HepG2 (cell line): ENCODE results near the gene ADGRB2. TPM values are rescaled to one million over a fixed set of nuclear protein-coding genes. Genes with fewer than 3 reads are reported as not detected.

Source experiments
- ATAC-seq: fragments of 200-7000 bp; cut with Tn5 transposase; 3 replicates; pipeline ENCODE4 v1.9.1; 2020; ENCODE audit warnings: mild to moderate bottlenecking, moderate library complexity
- BruUV-seq: library from RNA; stranded (reverse); fragments of 400-500 nt; replicated peaks from 2 replicates; lab custom pipeline; 2021; lab: Mats Ljungman, UMichigan
- CTCF ChIA-PET: fragments of 300-600 bp; formaldehyde crosslinking; extraction: SDS; loops from one replicate; lab custom pipeline; 2021; ENCODE audit warnings: low total read pairs, inconsistent platforms, low intra/inter-chr PET ratio; lab: Yijun Ruan, JAX
- POLR2A ChIA-PET: fragments of 350-600 bp; sonication (Branson Sonifier 250); formaldehyde crosslinking; loops from one replicate; lab custom pipeline; 2020; ENCODE audit warnings: antibody characterized with exemption, inconsistent platforms; lab: Yijun Ruan, JAX
- DNase-seq: peaks from one replicate; pipeline ENCODE4 v3.0.0-alpha.2; 2015; ENCODE audit warnings: low spot score
- FAIRE-seq: peaks from 3 replicates; lab custom pipeline; 2011; peaks lifted over from hg19 to GRCh38; lab: Jason Lieb, UNC
- H2AFZ ChIP-seq: one replicate; pipeline ENCODE4 v1.6.1; 2011; ENCODE audit warnings: low read length, inconsistent platforms
- H3K27ac ChIP-seq: fragments of 300-600 bp; 3 replicates; pipeline ENCODE4 v1.8.0; 2011; ENCODE audit warnings: mixed run types, mild to moderate bottlenecking, mixed read lengths, low read length, inconsistent platforms; ENCODE audit not compliant: insufficient read depth; ENCODE audit errors: extremely low read length
- H3K27me3 ChIP-seq, 2 experiments: fragments of 200-600 bp in 1 of 2; 2 replicates in 1 of 2; 3 replicates in 1 of 2; pipeline versions ENCODE4 v1.6.0 to v1.8.0; 2011; ENCODE audit warnings: low read length in 2 of 2, mild to moderate bottlenecking in 2 of 2, moderate library complexity in 2 of 2, inconsistent platforms in 1 of 2; ENCODE audit not compliant: insufficient read depth in 2 of 2, control insufficient read depth in 1 of 2
- H3K36me3 ChIP-seq, 2 experiments: fragments of 200-600 bp in 1 of 2; replicated peaks in 1 of 2; 2 replicates in 1 of 2; 3 replicates in 1 of 2; pipeline versions ENCODE4 v1.5.1 to v1.8.0; 2011; ENCODE audit warnings: low read length in 2 of 2, inconsistent platforms in 1 of 2; ENCODE audit not compliant: insufficient read depth in 2 of 2, control insufficient read depth in 1 of 2
- H3K4me1 ChIP-seq: 2 replicates; pipeline ENCODE4 v1.5.1; 2012; ENCODE audit warnings: low read length, inconsistent platforms; ENCODE audit not compliant: insufficient read depth
- H3K4me2 ChIP-seq: 2 replicates; pipeline ENCODE4 v1.6.0; 2011; ENCODE audit warnings: low read depth, low read length, inconsistent platforms
- H3K4me3 ChIP-seq, 3 experiments: fragments of 200-600 bp in 1 of 3; sonication (generic), shearing (Covaris generic) in 1 of 3; replicated peaks in 1 of 3; 2 replicates each; pipeline ENCODE4 v1.5.1; 2011 to 2016; ENCODE audit warnings: low read length in 3 of 3, inconsistent platforms in 2 of 3, low read depth in 2 of 3, mild to moderate bottlenecking in 2 of 3, control low read depth in 1 of 3, mixed read lengths in 1 of 3; ENCODE audit not compliant: insufficient read depth in 1 of 3
- H3K79me2 ChIP-seq: one replicate; pipeline ENCODE4 v1.6.1; 2011; ENCODE audit warnings: low read length, inconsistent platforms; ENCODE audit not compliant: insufficient read depth
- H3K9ac ChIP-seq: 2 replicates; pipeline ENCODE4 v1.6.0; 2011; ENCODE audit warnings: mild to moderate bottlenecking, low read depth, low read length, inconsistent platforms; ENCODE audit not compliant: insufficient read depth
- H3K9me3 ChIP-seq: 2 replicates; pipeline ENCODE4 v1.5.1; 2012; ENCODE audit warnings: mild to moderate bottlenecking, low read length
- H4K20me1 ChIP-seq: 2 replicates; pipeline ENCODE4 v1.6.0; 2011; ENCODE audit warnings: inconsistent platforms, mild to moderate bottlenecking, low read length, moderate library complexity; ENCODE audit not compliant: insufficient read depth
- MLLT10 ChIP-seq: sonication (generic); formaldehyde crosslinking; IDR thresholded peaks from 2 replicates; pipeline ENCODE4 v1.4.0; 2020; ENCODE audit warnings: missing genetic modification reagents
- SMARCC2 ChIP-seq: fragments of 450-650 bp; IDR thresholded peaks from 2 replicates; pipeline ENCODE4 v1.6.1; 2017; ENCODE audit warnings: antibody characterized with exemption, mild to moderate bottlenecking
- ZNF225 ChIP-seq: sonication (generic); formaldehyde crosslinking; IDR thresholded peaks from 2 replicates; pipeline ENCODE4 v1.4.0; 2020; ENCODE audit warnings: mild to moderate bottlenecking, missing genetic modification reagents
- ZNF331 ChIP-seq: sonication (generic); formaldehyde crosslinking; IDR thresholded peaks from 2 replicates; pipeline ENCODE4 v1.4.0; 2020; ENCODE audit warnings: missing genetic modification reagents
- ZNF430 ChIP-seq: sonication (generic); formaldehyde crosslinking; IDR thresholded peaks from 2 replicates; pipeline ENCODE4 v1.9.0; 2021; ENCODE audit warnings: mild to moderate bottlenecking, missing genetic modification reagents
- ZNF530 ChIP-seq: sonication (generic); formaldehyde crosslinking; IDR thresholded peaks from 2 replicates; pipeline ENCODE4 v1.5.0; 2020; ENCODE audit warnings: low read depth, mild to moderate bottlenecking, missing genetic modification reagents
- ZNF557 ChIP-seq: sonication (generic); formaldehyde crosslinking; IDR thresholded peaks from 2 replicates; pipeline ENCODE4 v1.4.0; 2020; ENCODE audit warnings: missing genetic modification reagents
- ZNF672 ChIP-seq: sonication (generic); formaldehyde crosslinking; IDR thresholded peaks from 2 replicates; pipeline ENCODE4 v1.8.1; 2022; ENCODE audit warnings: missing genetic modification reagents
- ZNF678 ChIP-seq: sonication (generic); formaldehyde crosslinking; IDR thresholded peaks from 2 replicates; pipeline ENCODE4 v1.4.0; 2020; ENCODE audit warnings: mild to moderate bottlenecking, missing genetic modification reagents
- ZNF781 ChIP-seq: sonication (generic); formaldehyde crosslinking; IDR thresholded peaks from 2 replicates; pipeline ENCODE4 v1.5.1; 2020; ENCODE audit warnings: borderline replicate concordance, mild to moderate bottlenecking, missing genetic modification reagents; ENCODE audit errors: not compliant biosample characterization
- ZNF816 ChIP-seq: sonication (generic); formaldehyde crosslinking; IDR thresholded peaks from 2 replicates; pipeline ENCODE4 v1.8.0; 2022; ENCODE audit warnings: missing genetic modification reagents, mild to moderate bottlenecking, borderline replicate concordance
- ZNF850 ChIP-seq: sonication (generic); formaldehyde crosslinking; conservative IDR thresholded peaks from 2 replicates; pipeline ENCODE4 v1.9.0; 2021; ENCODE audit warnings: mild to moderate bottlenecking, missing genetic modification reagents
- WGBS: methylation state at CpG from one replicate; pipeline ENCODE4 v1.1.6; 2017; ENCODE audit warnings: low lambda C conversion rate; 5-methylcytosine and 5-hydroxymethylcytosine counted together
- in situ Hi-C: cut with HindIII; loops from 2 replicates; pipeline ENCODE4 v1.10.0; 2017; ENCODE audit warnings: low pct_unique_long_range_greater_than_20kb; ENCODE audit not compliant: extremely low pct_ligation_motif_present
- intact Hi-C: fragments of 100-400 bp; cut with micrococcal nuclease; formaldehyde crosslinking; loops from one replicate; pipeline ENCODE4 v1.10.0; 2022; ENCODE audit not compliant: unreplicated experiment
- polyA plus RNA-seq, 8 experiments: library from polyadenylated mRNA; depleted of rRNA in 3 of 8; stranded (reverse) in 7 of 8; unstranded in 1 of 8; fragments of >200 nt; fragmentation: Illumina TruSeq in 4 of 8; extraction: Trizol in 4 of 8; gene quantifications; 2 replicates each; pipeline versions ENCODE4 v1.2.1 to v1.2.3, GENCODE V29; 2011 to 2016; ENCODE audit warnings: low read depth in 4 of 8, missing spikeins in 1 of 8, mixed read lengths in 1 of 8; ENCODE audit not compliant: insufficient read depth in 1 of 8
- total RNA-seq, 5 experiments: library from RNA; depleted of rRNA; stranded (reverse); fragments of >200 nt; fragmentation: Illumina TruSeq; extraction: Trizol; gene quantifications; 2 replicates each; pipeline ENCODE4 v1.2.3, GENCODE V29; 2016; ENCODE audit warnings: low read depth in 1 of 5
- TF ChIP-seq, protein P1 (sequence below): sonication (generic); formaldehyde crosslinking; IDR thresholded peaks from 2 replicates; pipeline ENCODE4 v1.4.0; 2020; ENCODE audit warnings: missing genetic modification reagents; ENCODE audit errors: not compliant biosample characterization
- TF ChIP-seq, protein P2 (sequence below): sonication (generic); formaldehyde crosslinking; IDR thresholded peaks from 2 replicates; pipeline ENCODE4 v1.8.0; 2022; ENCODE audit warnings: mild to moderate bottlenecking, missing genetic modification reagents, borderline replicate concordance

Gene ADGRB2
- total and polyA plus RNA-seq, 2 of the 13 experiments (the other 11 are each of a cell fraction or from before 2014, with no cell fraction given): 0.03 to 0.09 TPM

DNA sequence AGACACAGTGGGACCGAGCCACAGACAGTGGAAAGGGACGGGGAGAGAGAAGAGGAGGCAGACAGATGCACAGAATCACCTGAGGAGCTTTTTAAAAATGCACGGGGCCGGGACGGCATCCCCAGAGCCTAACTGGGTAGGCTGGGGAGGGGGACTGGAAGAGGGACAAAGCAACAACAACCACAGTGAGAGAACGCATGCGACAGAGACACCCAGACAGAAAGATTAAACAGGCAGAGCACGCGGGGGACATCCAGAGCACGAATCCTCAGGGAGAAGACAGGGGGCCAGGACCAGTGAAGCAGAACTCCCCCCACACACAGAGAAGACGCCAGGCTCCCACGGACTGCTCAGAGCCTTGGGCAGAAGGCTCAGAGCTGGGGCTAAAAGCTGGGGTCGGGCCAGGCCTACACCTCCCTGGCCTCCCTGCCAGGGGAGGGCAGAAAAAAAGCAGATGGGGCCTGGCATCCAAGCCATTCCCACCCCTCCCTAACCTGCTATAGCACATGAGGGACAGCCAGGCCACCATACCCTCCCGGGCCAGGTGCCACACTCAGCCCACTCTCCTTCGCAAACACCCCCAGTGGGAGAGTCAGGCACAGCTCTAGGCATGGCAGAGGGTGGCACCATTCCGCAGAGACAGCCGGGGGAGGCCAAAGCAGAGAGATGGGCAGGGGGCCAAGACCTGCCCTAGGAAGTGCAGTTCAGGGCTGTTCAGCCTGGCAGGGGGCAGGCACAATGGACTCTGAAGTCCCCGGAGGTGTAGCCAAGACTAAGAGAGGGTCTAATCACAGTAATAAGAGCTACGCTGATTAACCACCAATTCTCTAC, 30.5 kb downstream of the ADGRB2 start:
- H2AFZ ChIP-seq: no peak overlapping the region
- ChIA-PET POLR2A (no interaction called here), CTCF (no interaction called here)
- TF ChIP-seq ZNF816 (no peak), ZNF850 (no peak), ZNF678 (no peak), ZNF331 (CRISPR knock-in tag) (no peak), MLLT10 (CRISPR knock-in tag) (no peak), SMARCC2 (no peak), ZNF781 (CRISPR knock-in tag) (no peak), ZNF225 (CRISPR knock-in tag) (no peak), ZNF430 (CRISPR knock-in tag) (no peak), ZNF672 (CRISPR knock-in tag) (no peak), ZNF530 (CRISPR knock-in tag) (no peak), ZNF557 (CRISPR knock-in tag) (no peak)
- TF ChIP-seq, protein P1, sequence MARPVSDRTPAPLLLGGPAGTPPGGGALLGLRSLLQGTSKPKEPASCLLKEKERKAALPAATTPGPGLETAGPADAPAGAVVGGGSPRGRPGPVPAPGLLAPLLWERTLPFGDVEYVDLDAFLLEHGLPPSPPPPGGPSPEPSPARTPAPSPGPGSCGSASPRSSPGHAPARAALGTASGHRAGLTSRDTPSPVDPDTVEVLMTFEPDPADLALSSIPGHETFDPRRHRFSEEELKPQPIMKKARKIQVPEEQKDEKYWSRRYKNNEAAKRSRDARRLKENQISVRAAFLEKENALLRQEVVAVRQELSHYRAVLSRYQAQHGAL: no peak
- TF ChIP-seq, protein P2, sequence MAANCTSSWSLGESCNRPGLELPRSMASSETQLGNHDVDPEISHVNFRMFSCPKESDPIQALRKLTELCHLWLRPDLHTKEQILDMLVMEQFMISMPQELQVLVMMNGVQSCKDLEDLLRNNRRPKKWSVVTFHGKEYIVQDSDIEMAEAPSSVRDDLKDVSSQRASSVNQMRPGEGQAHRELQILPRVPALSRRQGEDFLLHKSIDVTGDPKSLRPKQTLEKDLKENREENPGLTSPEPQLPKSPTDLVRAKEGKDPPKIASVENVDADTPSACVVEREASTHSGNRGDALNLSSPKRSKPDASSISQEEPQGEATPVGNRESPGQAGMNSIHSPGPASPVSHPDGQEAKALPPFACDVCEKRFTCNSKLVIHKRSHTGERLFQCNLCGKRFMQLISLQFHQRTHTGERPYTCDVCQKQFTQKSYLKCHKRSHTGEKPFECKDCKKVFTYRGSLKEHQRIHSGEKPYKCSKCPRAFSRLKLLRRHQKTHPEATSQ: no peak
- H3K4me2 ChIP-seq: no peak overlapping the region
- no peak for FAIRE-seq
- peaks cover 9% of the 10 kb centered on the region; the same call in 1 of the 2 replicates for H3K4me1 ChIP-seq
- H3K79me2 ChIP-seq: no peaks in the 10 kb centered on the region
- no peak overlapping the region for H3K4me3 ChIP-seq
- H3K9me3 ChIP-seq: no peaks in the 10 kb centered on the region
- H3K9ac ChIP-seq: no peak overlapping the region
- in situ Hi-C loops: no loop called here
- no peaks in the 10 kb centered on the region for H3K36me3 ChIP-seq
- no TSS peak for BruUV-seq
- H4K20me1 ChIP-seq: no peaks in the 10 kb centered on the region
- 39% methylated on average over 14 of the region's 19 CpGs for WGBS
- H3K27ac ChIP-seq: no peak overlapping the region
- ATAC-seq: no peak
- DNase-seq: no peak
- intact Hi-C loops: no loop called here
- peaks cover 11 to 83% of the 10 kb centered on the region in 2 experiments for H3K27me3 ChIP-seq
